GM10248 (cell line): ENCODE data around the gene OR14J1.
"Not testable (repeated sequence)": the region's sequence is repeated elsewhere in the genome, so short reads cannot be mapped to it uniquely, and the experiment has no call there.

ENCODE experiments used
- CTCF ChIA-PET: fragments of 300-600 bp; sonication (Branson Sonifier 250); formaldehyde crosslinking; extraction: SDS; loops from one replicate; lab custom pipeline; 2021; ENCODE audit warnings: antibody characterized with exemption; lab: Yijun Ruan, JAX
- POLR2A ChIA-PET: fragments of 350-650 bp; sonication (Branson Sonifier 250); formaldehyde crosslinking; extraction: SDS; loops from one replicate; lab custom pipeline; 2020; ENCODE audit warnings: antibody characterized with exemption; lab: Yijun Ruan, JAX
- DNase-seq: peaks from one replicate; pipeline ENCODE4 v3.0.0; 2012; ENCODE audit errors: extremely low spot score
- CTCF ChIP-seq: IDR thresholded peaks from 2 replicates; pipeline ENCODE4 v1.5.1; 2012; ENCODE audit warnings: mild to moderate bottlenecking, low read depth; ENCODE audit errors: extremely low read depth, missing control alignments, control extremely low read depth

OR14J1 gene

GRCh38 chr6:29345380-29345779 lies 43.9 kb downstream of the OR14J1 start:
- TF ChIP-seq CTCF = no peak
- no peak for DNase-seq
- ChIA-PET POLR2A (no interaction called here), CTCF (no interaction called here)

- CTCF ChIA-PET, DNase-seq, POLR2A ChIA-PET: not testable (repeated sequence)
These were observed 47.8 kb downstream of the OR14J1 start for GRCh38 chr6:29349348-29349747.

GRCh38 chr6:29354980-29355379 lies 53.5 kb downstream of the OR14J1 start:
- ChIA-PET POLR2A (no interaction called here), CTCF (interaction anchor here (1.4 kb wide), 1 partner anchor 23 kb away, joined by 3 read pairs; no protein-coding TSS in a partner anchor)
- no peak for TF ChIP-seq CTCF
- DNase-seq = no peak

- CTCF ChIA-PET = interaction anchor here (1.4 kb wide), 1 partner anchor 24 kb away, joined by 3 read pairs; no protein-coding TSS in a partner anchor
These were observed 54.1 kb downstream of the OR14J1 start for GRCh38 chr6:29355603-29356002.

More at GRCh38 chr6:29355603-29356002, 54.1 kb downstream of the OR14J1 start:
- TF ChIP-seq CTCF = no peak
- DNase-seq = no peak
- POLR2A ChIA-PET = no interaction called here
